ENCODE data around the gene TBL1X.

GRCh38 chrX:9749146-9749692 is 284.4 kb downstream of the TBL1X start:
- no peak for TF ChIP-seq CTCF (conservative IDR thresholded peaks at IDR 0.05)
- no peak for TF ChIP-seq ZFX (IDR thresholded peaks at IDR 0.05)
